SU-DHL-6 (cell line): Measurements from ENCODE around the gene ZNF821.

Source experiments
- EZH2phosphoT487 ChIP-seq: fragments of 200-600 bp; sonication (generic), shearing (Covaris generic); conservative IDR thresholded peaks from 2 replicates; pipeline ENCODE4 v1.6.1; 2018; ENCODE audit warnings: mild to moderate bottlenecking, antibody characterized with exemption, low read length, moderate library complexity, mixed read lengths
- TF ChIP-seq, protein P1 (sequence below): fragments of 200-600 bp; sonication (generic); IDR thresholded peaks from one replicate; pipeline ENCODE4 v1.5.1; 2017; ENCODE audit warnings: antibody characterized with exemption, mild to moderate bottlenecking, low read length, moderate library complexity; ENCODE audit not compliant: insufficient read depth, poor library complexity, severe bottlenecking

DNA sequence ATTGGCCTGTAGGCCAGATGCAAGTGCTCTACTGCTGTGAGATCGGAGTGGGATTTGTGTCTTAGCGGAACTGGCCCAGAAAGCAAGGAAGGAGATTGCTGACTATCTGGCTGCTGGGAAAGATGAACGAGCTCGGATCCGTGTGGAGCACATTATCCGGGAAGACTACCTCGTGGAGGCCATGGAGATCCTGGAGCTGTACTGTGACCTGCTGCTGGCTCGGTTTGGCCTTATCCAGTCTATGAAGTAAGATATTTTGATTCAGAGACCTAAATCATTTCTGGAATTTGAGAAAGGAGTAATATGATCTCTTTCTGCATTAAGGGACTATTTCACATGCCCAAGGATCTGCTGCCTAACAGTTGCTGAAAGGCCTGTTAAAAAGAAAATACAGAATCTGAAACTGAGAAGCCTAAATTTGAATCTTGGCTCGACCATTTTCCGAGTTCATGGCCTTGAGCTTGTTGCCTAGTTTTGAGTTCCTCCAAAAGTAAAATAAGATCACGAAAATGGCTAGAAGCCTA is 32.5 kb upstream of the ZNF821 start:
- TF ChIP-seq, protein P1, sequence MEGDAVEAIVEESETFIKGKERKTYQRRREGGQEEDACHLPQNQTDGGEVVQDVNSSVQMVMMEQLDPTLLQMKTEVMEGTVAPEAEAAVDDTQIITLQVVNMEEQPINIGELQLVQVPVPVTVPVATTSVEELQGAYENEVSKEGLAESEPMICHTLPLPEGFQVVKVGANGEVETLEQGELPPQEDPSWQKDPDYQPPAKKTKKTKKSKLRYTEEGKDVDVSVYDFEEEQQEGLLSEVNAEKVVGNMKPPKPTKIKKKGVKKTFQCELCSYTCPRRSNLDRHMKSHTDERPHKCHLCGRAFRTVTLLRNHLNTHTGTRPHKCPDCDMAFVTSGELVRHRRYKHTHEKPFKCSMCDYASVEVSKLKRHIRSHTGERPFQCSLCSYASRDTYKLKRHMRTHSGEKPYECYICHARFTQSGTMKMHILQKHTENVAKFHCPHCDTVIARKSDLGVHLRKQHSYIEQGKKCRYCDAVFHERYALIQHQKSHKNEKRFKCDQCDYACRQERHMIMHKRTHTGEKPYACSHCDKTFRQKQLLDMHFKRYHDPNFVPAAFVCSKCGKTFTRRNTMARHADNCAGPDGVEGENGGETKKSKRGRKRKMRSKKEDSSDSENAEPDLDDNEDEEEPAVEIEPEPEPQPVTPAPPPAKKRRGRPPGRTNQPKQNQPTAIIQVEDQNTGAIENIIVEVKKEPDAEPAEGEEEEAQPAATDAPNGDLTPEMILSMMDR = no peak
- TF ChIP-seq EZH2phosphoT487 = no peak
